NCI-H524 treated with DMSO at 0.1 percent for 48 hours (cell line): ENCODE results near the gene M6PR.

Experiments used
- DNase-seq: peaks from one replicate; lab custom pipeline; 2025; lab: John Stamatoyannopoulos, UW

The M6PR gene

GRCh38 chr12:8949342-8950220, at the start of gene M6PR:
TSS of gene M6PR (minus strand) at chr12:8949645. CDS start at chr12:8946404, 3,241 bp downstream.
- DNase-seq = peak; percentile 88

DNA sequence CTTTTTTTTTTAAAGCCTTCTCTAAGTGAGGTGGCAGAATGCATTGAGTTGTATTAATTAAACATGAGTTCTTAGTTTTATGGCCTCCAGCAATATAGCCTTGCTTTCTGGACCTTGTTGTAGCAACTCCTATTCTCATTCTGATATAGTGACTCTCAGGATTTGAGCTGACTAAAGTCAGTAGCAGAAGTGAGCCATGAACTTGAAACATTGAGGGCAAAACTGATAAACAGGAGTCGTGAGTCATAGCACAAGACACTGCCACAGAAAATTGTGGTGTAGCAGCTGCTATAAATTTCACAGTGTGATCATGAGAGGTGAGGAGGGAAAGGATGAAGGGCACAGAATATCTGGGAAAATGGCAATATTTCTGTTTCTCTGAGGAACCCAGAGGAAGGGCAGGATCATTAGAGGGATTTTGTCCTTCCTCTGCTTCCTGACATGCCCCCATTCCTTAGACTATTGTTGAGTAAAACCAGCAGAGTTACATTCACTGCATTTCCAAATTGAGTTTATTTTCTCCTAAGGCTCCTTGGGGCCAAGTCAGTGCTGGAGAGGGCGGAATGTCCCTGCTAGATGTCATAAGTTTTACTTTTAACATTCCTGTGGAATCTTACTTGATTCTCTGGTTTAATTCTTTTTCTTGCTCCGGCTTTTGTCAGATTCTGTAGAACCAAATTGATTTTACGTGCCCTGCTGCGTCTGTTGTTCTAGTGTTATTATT, 47.4 kb upstream of the M6PR start:
- DNase-seq = no peak

DNA sequence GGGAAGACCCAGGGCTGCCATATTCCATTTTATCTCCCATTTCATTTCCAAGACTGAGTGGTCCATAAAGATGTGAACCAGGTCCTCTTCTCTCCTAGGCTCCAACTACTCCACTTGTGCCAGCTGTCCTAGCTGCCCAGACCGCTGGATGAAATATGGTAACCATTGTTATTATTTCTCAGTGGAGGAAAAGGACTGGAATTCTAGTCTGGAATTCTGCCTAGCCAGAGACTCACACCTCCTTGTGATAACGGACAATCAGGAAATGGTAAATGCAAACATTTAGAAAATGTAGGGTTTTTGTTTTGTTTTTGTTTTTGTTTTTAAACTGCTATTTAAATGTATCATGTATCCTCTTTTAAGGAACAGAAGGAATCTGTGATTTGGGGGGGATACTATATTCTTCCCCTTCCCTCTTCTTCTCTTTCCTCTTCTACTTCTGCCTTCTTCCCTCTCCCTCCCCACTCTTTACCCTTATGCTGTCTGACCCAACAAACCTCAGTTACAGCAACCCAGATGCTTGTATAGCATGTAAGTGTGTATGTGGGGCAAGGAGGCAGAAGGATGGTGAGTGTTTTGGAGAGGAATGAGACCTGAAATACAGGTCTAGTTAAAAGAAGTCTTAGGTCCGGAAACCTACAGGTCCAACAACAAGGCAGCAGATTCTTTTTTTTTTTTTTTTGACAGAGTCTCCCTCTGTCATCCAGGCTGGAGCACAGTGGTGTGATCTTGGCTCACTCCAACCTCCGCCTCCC, 45.8 kb upstream of the M6PR start:
- DNase-seq = no peak

- DNase-seq = no peak
Observed at GRCh38 chr12:8993827-8994226, 44.4 kb upstream of the M6PR start.

DNA sequence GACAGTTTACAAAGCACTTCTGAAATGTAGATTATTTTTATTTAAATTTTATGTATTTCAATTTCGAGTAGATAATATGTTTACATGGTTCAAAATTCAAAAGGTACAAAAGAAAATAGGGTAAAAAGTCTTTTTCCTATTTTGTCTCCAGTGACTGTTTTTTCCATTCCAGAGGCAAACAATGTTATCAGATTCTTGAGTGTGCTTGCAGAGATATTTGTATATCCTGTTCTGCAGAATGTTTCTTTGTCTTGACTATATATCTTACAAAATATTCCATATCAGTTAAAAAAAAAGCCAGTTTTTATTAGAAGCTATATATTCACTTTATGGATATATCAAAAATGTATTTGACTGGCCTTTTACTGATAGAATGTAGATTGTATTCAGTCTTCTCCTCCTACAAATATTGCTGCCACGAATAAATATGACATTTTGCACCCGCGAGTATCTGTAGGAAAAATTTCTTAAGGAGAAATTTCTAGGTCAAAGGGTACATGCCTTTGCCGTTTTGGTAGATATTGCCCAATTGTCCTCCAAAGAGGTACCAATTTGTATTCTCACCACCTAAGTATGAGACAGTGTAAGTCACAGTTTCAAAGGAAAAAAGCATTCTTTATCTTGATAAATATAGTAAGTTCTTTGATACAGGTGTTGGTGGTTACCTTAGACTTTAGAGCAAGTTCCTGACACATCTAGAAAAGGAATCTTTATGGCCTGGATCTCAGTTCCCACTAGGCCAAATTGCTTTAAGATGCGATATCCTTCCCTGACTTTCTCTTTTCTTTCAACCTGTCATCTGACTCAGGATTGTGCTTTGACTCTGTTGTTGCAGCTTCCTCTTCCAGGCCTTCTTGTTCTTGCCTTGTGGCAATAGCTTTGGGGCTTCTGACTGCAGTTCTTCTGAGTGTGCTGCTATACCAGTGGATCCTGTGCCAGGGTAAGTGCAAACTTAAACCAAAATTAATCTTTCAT, 42.2 kb upstream of the M6PR start:
- DNase-seq = no peak

DNA sequence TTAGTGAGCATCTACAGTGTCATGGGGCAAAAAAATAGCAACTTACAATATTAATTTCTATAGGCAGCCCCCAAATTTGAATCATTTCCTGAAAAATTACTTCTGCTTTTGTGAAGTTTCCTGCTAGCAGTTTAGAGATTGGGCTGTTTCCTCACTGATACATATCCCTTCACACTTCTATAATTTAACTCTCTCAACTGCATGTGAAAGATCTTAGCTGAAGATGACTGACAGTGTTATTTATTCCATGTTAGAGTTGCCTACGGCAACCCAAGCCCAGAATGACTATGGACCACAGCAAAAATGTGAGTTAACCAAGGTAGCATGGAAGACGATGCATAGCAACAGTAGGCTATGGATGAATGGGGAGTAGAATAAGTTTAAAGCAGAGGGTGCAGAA, 40.0 kb upstream of the M6PR start, which contains the start of gene KLRG1:
TSS of gene KLRG1 (plus strand) at position 134 of the 400 bp plus-strand sequence. CDS start at position 224, 90 bp downstream.
- DNase-seq = no peak

GRCh38 chr12:8987685-8988084, 38.2 kb upstream of the M6PR start:
- no peak for DNase-seq

DNA sequence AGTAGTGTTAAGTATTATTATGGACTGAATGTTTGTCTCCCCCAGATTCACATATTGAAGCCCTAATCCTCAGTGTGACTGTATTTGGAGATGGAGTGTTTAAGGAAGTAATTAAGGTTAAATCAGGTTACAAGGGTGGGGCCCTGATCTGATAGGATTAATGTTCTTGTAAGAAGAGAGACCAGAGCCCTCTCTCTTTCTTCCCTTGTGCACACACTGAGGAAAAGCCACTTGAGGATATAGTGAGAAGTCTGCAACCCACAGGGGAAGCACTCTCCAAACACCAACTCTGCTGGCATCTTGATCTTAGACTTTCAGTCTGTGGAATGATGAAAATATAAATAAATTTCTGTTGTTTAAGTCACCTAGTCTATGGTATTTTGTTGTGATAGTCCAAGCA, 37.7 kb upstream of the M6PR start:
- no peak for DNase-seq

DNA sequence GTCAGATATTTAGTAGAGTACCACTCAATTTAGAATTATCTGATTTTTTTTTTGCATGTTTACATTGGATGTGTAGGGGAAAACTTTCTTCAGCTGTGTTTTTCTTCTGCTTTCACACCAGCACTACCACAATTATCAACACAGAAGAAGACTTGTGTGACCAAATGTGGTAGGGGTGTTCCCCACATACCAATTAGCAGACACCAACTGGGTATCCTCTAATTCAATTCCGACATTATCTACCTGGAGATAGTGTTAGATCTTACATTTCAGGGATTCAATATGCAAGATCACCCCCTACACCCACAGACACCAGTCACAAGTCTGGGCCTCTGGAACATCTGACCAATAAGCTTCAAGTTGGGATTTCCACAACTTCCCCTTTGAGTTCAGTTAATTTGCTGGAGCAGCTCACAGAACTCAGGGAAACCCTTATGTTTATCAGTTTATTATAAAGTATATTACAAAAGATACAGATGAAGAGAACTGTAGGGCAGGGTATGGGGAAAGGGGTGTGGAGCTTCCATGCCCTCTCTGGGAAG, 35.8 kb upstream of the M6PR start:
- DNase-seq = no peak

- DNase-seq = no peak
Observed at GRCh38 chr12:8980137-8980536, 30.7 kb upstream of the M6PR start.

- DNase-seq = no peak
Observed at GRCh38 chr12:8970432-8970831, 21.0 kb upstream of the M6PR start.

DNA sequence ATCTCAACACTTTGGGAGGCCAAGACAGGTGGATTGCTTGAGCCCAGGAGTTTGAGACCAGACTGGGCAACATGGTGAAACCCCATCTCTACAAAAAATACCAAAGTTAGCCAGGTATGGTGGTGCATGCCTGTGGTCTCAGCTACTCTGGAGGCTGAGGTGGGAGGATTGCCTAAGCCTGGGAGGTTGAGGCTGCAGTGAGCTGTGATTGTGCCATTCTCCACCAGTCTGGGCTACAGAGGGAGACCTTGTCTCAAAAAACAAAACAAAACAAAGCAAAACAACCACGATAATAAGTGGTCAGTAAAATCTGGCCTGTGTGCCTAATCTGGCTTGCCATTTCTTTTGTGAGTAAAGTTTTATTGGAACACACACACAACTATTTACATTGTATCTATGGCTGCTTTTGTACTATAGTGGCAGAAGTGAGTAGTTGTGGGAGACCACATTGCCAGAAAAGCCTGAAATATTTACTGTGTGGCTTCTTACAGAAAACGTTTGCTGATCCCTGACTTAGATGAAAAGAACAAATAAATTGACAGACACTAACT, 20.5 kb upstream of the M6PR start:
- DNase-seq = no peak

GRCh38 chr12:8968761-8969160, 19.3 kb upstream of the M6PR start:
- DNase-seq = no peak

- no peak for DNase-seq
Observed at GRCh38 chr12:8960176-8960575, 10.7 kb upstream of the M6PR start.

DNA sequence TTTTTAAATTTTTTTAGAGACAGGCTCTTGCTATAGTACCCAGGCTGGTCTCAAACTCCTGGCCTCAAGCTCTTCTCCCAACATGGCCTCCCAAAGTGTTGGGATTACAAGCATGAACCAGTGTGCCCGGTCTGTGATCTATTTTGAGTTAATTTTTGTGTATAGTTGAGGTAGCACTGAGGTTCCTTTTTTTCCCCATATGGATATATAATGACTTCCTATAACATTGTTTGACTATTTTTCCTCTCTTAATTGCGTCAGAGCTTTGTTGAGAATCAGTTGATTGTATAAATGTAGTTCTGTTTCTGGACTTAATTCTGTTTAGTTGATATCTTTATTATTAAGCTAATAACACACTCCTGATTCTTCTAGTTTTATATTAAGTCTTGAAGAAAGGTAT, 8.6 kb upstream of the M6PR start:
- no peak for DNase-seq

DNA sequence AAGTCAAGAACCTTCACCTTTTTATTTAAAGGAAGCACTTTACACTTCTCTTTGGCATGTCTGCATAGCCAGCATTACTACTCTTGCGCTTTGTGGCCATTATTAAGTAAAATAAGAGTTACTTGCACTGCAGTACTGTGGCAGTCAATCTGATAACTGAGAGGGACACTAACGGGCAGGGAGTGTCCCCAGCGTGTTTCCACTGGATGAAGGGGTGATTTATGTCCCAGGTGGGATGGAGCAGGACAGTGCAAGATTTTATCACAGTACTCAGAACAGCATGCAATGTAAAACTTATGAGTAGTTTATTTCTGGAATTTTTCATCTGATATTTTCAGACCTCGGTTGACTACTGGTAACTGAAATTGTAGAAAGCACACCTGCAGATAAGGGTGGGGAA, 8.1 kb upstream of the M6PR start:
- DNase-seq = no peak

DNA sequence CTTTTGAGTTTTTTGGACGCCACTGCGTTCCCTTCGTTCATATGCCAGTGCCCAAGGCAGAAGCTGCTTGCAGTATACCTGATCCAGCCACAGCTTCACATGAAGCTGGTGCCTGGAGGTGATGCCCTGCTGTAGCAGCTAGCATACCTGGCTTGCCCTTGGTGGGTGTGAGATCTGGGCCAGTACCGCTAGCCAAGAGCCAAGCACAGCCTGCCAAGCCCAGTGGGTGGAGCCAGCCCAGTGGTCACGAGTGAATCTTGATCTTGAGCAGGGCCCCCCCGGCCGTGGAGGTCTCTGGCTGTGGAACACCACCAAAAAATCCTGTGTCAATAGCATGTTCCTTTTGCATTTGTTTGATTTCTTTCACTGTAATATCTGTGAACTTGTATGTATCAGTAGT, 7.3 kb upstream of the M6PR start:
- DNase-seq = no peak

DNA sequence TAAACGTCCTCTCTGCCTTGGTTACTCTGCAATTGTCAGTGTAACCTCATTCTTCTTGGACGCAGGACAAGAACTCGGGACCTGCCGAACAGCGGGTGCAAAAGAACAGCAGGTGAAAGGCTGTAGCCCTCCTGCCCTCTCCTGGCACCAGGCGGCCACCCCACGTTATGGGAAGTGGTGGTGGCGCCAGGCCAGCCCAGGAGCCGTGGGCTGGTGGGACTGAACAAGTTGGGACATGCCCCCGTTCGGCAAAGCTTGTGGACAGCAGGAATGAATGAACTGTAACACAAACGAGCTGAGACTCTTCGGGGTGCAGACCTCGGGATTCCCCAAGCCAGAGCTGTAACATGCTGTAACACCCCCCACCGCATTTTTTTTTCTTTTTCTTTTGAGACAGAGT, 6.6 kb upstream of the M6PR start:
- DNase-seq = no peak

- DNase-seq = no peak
Observed at GRCh38 chr12:8953773-8954402, 4.4 kb upstream of the M6PR start.

DNA sequence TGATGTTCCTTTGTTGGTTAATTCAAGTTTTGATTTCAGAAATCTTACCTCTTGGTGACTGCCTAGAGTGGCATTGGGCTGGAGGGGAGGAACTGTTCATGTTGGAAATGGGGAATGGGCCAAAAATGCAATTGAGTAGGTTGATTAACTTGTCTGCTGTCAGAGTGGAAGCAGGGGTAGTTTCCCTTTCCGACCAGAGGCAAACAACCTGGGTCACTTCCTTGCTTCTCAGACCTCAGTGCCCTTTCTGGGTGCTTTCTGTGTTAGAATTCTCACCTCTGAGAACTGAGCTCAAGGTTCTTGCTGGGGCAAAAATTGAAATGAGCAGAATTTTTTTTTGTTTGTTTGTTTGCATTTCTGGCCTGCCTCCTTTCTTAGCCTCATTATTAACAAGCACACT, 2.3 kb upstream of the M6PR start:
- DNase-seq = no peak
